ENCODE measurements around the gene PRR18. TPM values are rescaled to one million over a fixed set of nuclear protein-coding genes. Genes with fewer than 3 reads are reported as not detected.

The PRR18 gene
- total and polyA plus RNA-seq, 2 of the 13 experiments (the other 11 are each of a cell fraction or from before 2014, with no cell fraction given): 0.04 TPM

DNA sequence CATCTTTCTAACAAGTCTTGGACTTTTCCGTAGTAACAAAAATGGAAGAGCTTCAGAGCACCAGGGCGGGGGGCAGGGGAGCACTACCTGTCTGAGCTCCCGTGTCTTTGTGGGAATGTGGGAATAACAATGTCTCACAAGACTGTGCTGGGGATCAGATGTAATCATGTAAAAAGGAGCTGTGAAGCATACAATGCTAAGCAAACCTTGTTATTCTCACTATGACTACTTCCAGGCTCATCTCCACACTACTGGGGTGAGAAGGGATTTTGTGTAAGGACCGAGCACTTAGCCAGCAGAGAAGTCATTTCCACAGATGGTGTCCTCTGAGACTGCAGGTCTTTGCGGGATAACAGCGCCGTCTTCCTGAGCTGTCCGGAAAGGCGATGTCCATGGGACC is 27.1 kb downstream of the PRR18 start:
- DNase-seq (ENCODE audit: low spot score) (no peak), ATAC-seq (no peak), FAIRE-seq (no peak)
- Histone ChIP-seq H3K27me3 (ENCODE audit: control insufficient read depth in 1 of 2, insufficient read depth in 2 of 2, low read length in 2 of 2) (peaks cover 0 to 53% of the 10 kb centered on the region in 2 experiments; a peak in 3 of 5 replicates), H3K27ac (ENCODE audit: extremely low read length, insufficient read depth, low read length) (no peak overlapping the region), H3K4me2 (ENCODE audit: low read depth, low read length) (no peak overlapping the region), H4K20me1 (ENCODE audit: insufficient read depth, low read length) (no peaks in the 10 kb centered on the region), H2AFZ (ENCODE audit: low read length) (no peak overlapping the region), H3K79me2 (ENCODE audit: insufficient read depth, low read length) (no peaks in the 10 kb centered on the region), H3K4me1 (ENCODE audit: insufficient read depth, low read length) (peaks cover 3% of the 10 kb centered on the region; the same call in 1 of the 2 replicates), H3K36me3 (replicated peaks in 1 of 2; ENCODE audit: control insufficient read depth in 1 of 2, insufficient read depth in 2 of 2, low read length in 2 of 2) (no peaks in the 10 kb centered on the region), H3K9me3 (ENCODE audit: low read length) (no peaks in the 10 kb centered on the region), H3K9ac (ENCODE audit: insufficient read depth, low read depth, low read length) (no peak overlapping the region), H3K4me3 (replicated peaks in 1 of 3; ENCODE audit: insufficient read depth in 1 of 3, low read depth in 2 of 3, low read length in 3 of 3) (no peak overlapping the region)
- intact Hi-C loops (cut with micrococcal nuclease; ENCODE audit: unreplicated experiment): no loop called here
- ChIA-PET POLR2A (no interaction called here), CTCF (ENCODE audit: low intra/inter-chr PET ratio, low total read pairs) (no interaction called here)
- 46% methylated on average over 9 of the region's 9 CpGs for WGBS (ENCODE audit: low lambda C conversion rate)
- TF ChIP-seq, protein P1, sequence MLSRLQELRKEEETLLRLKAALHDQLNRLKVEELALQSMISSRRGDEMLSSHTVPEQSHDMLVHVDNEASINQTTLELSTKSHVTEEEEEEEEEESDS (CRISPR knock-in tag; IDR thresholded peaks at IDR 0.05; ENCODE audit: borderline replicate concordance): no peak
- TF ChIP-seq, protein P2, sequence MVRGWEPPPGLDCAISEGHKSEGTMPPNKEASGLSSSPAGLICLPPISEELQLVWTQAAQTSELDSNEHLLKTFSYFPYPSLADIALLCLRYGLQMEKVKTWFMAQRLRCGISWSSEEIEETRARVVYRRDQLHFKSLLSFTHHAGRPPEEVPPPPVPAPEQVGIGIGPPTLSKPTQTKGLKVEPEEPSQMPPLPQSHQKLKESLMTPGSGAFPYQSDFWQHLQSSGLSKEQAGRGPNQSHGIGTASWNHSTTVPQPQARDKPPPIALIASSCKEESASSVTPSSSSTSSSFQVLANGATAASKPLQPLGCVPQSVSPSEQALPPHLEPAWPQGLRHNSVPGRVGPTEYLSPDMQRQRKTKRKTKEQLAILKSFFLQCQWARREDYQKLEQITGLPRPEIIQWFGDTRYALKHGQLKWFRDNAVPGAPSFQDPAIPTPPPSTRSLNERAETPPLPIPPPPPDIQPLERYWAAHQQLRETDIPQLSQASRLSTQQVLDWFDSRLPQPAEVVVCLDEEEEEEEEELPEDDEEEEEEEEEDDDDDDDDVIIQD (CRISPR knock-in tag; IDR thresholded peaks at IDR 0.05; ENCODE audit: low read depth): no peak
- TF ChIP-seq SP1 (IDR thresholded peaks at IDR 0.05) (no peak), SP1 (CRISPR knock-in tag; IDR thresholded peaks at IDR 0.05) (no peak), ZNF891 (CRISPR knock-in tag; IDR thresholded peaks at IDR 0.05) (no peak), ZNF775 (CRISPR knock-in tag; IDR thresholded peaks at IDR 0.05; ENCODE audit: borderline replicate concordance) (no peak), ZNF841 (CRISPR knock-in tag; IDR thresholded peaks at IDR 0.05; ENCODE audit: borderline replicate concordance) (no peak), SMAD3 (CRISPR knock-in tag; IDR thresholded peaks at IDR 0.05) (no peak), ZNF468 (CRISPR knock-in tag; IDR thresholded peaks at IDR 0.05) (no peak), NFRKB (IDR thresholded peaks at IDR 0.05) (no peak), NFIB (CRISPR knock-in tag; IDR thresholded peaks at IDR 0.05; ENCODE audit: borderline replicate concordance) (no peak), HOXA3 (CRISPR knock-in tag; IDR thresholded peaks at IDR 0.05) (no peak), TP53 (CRISPR knock-in tag; conservative IDR thresholded peaks at IDR 0.05) (no peak), ZNF83 (CRISPR knock-in tag; IDR thresholded peaks at IDR 0.05; ENCODE audit: borderline replicate concordance) (no peak)
- TF ChIP-seq, protein P3, sequence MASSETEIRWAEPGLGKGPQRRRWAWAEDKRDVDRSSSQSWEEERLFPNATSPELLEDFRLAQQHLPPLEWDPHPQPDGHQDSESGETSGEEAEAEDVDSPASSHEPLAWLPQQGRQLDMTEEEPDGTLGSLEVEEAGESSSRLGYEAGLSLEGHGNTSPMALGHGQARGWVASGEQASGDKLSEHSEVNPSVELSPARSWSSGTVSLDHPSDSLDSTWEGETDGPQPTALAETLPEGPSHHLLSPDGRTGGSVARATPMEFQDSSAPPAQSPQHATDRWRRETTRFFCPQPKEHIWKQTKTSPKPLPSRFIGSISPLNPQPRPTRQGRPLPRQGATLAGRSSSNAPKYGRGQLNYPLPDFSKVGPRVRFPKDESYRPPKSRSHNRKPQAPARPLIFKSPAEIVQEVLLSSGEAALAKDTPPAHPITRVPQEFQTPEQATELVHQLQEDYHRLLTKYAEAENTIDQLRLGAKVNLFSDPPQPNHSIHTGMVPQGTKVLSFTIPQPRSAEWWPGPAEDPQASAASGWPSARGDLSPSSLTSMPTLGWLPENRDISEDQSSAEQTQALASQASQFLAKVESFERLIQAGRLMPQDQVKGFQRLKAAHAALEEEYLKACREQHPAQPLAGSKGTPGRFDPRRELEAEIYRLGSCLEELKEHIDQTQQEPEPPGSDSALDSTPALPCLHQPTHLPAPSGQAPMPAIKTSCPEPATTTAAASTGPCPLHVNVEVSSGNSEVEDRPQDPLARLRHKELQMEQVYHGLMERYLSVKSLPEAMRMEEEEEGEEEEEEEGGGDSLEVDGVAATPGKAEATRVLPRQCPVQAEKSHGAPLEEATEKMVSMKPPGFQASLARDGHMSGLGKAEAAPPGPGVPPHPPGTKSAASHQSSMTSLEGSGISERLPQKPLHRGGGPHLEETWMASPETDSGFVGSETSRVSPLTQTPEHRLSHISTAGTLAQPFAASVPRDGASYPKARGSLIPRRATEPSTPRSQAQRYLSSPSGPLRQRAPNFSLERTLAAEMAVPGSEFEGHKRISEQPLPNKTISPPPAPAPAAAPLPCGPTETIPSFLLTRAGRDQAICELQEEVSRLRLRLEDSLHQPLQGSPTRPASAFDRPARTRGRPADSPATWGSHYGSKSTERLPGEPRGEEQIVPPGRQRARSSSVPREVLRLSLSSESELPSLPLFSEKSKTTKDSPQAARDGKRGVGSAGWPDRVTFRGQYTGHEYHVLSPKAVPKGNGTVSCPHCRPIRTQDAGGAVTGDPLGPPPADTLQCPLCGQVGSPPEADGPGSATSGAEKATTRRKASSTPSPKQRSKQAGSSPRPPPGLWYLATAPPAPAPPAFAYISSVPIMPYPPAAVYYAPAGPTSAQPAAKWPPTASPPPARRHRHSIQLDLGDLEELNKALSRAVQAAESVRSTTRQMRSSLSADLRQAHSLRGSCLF (CRISPR knock-in tag; IDR thresholded peaks at IDR 0.05; ENCODE audit: borderline replicate concordance): no peak
- TF ChIP-seq, protein P4, sequence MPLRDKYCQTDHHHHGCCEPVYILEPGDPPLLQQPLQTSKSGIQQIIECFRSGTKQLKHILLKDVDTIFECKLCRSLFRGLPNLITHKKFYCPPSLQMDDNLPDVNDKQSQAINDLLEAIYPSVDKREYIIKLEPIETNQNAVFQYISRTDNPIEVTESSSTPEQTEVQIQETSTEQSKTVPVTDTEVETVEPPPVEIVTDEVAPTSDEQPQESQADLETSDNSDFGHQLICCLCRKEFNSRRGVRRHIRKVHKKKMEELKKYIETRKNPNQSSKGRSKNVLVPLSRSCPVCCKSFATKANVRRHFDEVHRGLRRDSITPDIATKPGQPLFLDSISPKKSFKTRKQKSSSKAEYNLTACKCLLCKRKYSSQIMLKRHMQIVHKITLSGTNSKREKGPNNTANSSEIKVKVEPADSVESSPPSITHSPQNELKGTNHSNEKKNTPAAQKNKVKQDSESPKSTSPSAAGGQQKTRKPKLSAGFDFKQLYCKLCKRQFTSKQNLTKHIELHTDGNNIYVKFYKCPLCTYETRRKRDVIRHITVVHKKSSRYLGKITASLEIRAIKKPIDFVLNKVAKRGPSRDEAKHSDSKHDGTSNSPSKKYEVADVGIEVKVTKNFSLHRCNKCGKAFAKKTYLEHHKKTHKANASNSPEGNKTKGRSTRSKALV (CRISPR knock-in tag; IDR thresholded peaks at IDR 0.05): no peak
- no TSS peak for BruUV-seq (replicated peaks)
- in situ Hi-C loops (cut with HindIII; ENCODE audit: extremely low pct_ligation_motif_present, low pct_unique_long_range_greater_than_20kb): no loop called here

All from HepG2 (cell line).